GM21529 (cell line): Measurements from ENCODE around the gene PEX26.

Source experiments
- ATAC-seq: cut with Tn5 transposase; IDR thresholded peaks from one replicate; pipeline ENCODE4 v1.9.1; 2021; ENCODE audit not compliant: unreplicated experiment

The PEX26 gene

GRCh38 chr22:18152519-18152918 is 74.7 kb downstream of the PEX26 start:
- no peak for ATAC-seq

GRCh38 chr22:18154821-18155390 is 77.1 kb downstream of the PEX26 start:
- ATAC-seq: no peak
